Nephron progenitor cell (in vitro differentiated cells): ENCODE measurements around the gene ONECUT2.
A peak's percentile ranks its signal among the peaks of the same experiment; 100 is the strongest.
"Not testable (repeated sequence)": the region's sequence is repeated elsewhere in the genome, so short reads cannot be mapped to it uniquely, and the experiment has no call there.

Source experiments
- DNase-seq: peaks from one replicate; pipeline ENCODE4 v3.0.0; 2021
- H3K27ac Mint-ChIP-seq: 2 replicates; pipeline ENCODE4 v1.8.0; 2021; ENCODE audit warnings: mild to moderate bottlenecking, moderate library complexity, mixed read lengths
- H3K27me3 Mint-ChIP-seq: 2 replicates; pipeline ENCODE4 v1.8.0; 2021; ENCODE audit warnings: mild to moderate bottlenecking, low read depth, mixed read lengths; ENCODE audit not compliant: poor library complexity
- H3K36me3 Mint-ChIP-seq: 2 replicates; pipeline ENCODE4 v1.8.0; 2021; ENCODE audit warnings: low read depth, mixed read lengths
- H3K4me1 Mint-ChIP-seq: 2 replicates; pipeline ENCODE4 v1.8.0; 2021; ENCODE audit warnings: mixed read lengths
- H3K4me3 Mint-ChIP-seq: 2 replicates; pipeline ENCODE4 v1.8.0; 2021; ENCODE audit warnings: mild to moderate bottlenecking, moderate library complexity, mixed read lengths
- H3K9me3 Mint-ChIP-seq: 2 replicates; pipeline ENCODE4 v1.8.0; 2021; ENCODE audit warnings: mild to moderate bottlenecking, moderate library complexity, mixed read lengths
- CTCF ChIP-seq: fragments of 200-600 bp; sonication (generic); IDR thresholded peaks from 2 replicates; pipeline ENCODE4 v1.5.0; 2021; ENCODE audit warnings: antibody characterized with exemption

ONECUT2 gene

GRCh38 chr18:57518533-57518932, 83.4 kb downstream of the ONECUT2 start:
- H3K27ac Mint-ChIP-seq = no peak overlapping the region
- no peak for TF ChIP-seq CTCF
- no peak overlapping the region for H3K4me3 Mint-ChIP-seq
- peaks cover 3% of the 10 kb centered on the region for H3K9me3 Mint-ChIP-seq
- no peaks in the 10 kb centered on the region for H3K4me1 Mint-ChIP-seq
- DNase-seq = no peak
- no peaks in the 10 kb centered on the region for H3K36me3 Mint-ChIP-seq
- H3K27me3 Mint-ChIP-seq = peaks cover 25% of the 10 kb centered on the region

GRCh38 chr18:57519668-57520424, 84.7 kb downstream of the ONECUT2 start:
- H3K9me3 Mint-ChIP-seq = peaks cover 14% of the 10 kb centered on the region
- no peak overlapping the region for H3K4me3 Mint-ChIP-seq
- no peak for DNase-seq
- peak overlapping the region; percentile 86 for H3K27ac Mint-ChIP-seq
- H3K4me1 Mint-ChIP-seq = no peaks in the 10 kb centered on the region
- TF ChIP-seq CTCF = no peak
- peaks cover 32% of the 10 kb centered on the region for H3K27me3 Mint-ChIP-seq
- peaks cover 8% of the 10 kb centered on the region for H3K36me3 Mint-ChIP-seq

- not testable (repeated sequence) for H3K27ac Mint-ChIP-seq, H3K4me1 Mint-ChIP-seq, DNase-seq, H3K4me3 Mint-ChIP-seq
- Mint-ChIP-seq H3K36me3 (peaks cover 13% of the 10 kb centered on the region), H3K27me3 (peaks cover 33% of the 10 kb centered on the region), H3K9me3 (peaks cover 23% of the 10 kb centered on the region)
Measured at GRCh38 chr18:57522348-57522747, 87.2 kb downstream of the ONECUT2 start.

- no peak for TF ChIP-seq CTCF
- Mint-ChIP-seq H3K27ac (no peak overlapping the region), H3K4me1 (peaks cover 10% of the 10 kb centered on the region), H3K36me3 (peaks cover 13% of the 10 kb centered on the region), H3K9me3 (peaks cover 23% of the 10 kb centered on the region), H3K27me3 (peaks cover 37% of the 10 kb centered on the region), H3K4me3 (no peak overlapping the region)
- DNase-seq = no peak
Measured at GRCh38 chr18:57523171-57523956, 88.2 kb downstream of the ONECUT2 start.

- no peak for TF ChIP-seq CTCF
- Mint-ChIP-seq H3K4me1 (peaks cover 30% of the 10 kb centered on the region), H3K9me3 (peaks cover 23% of the 10 kb centered on the region), H3K27ac (no peak overlapping the region), H3K36me3 (peaks cover 13% of the 10 kb centered on the region), H3K27me3 (peaks cover 63% of the 10 kb centered on the region), H3K4me3 (peak overlapping the region; percentile 32)
- DNase-seq = no peak
Measured at GRCh38 chr18:57527556-57528229, 92.5 kb downstream of the ONECUT2 start.

- Mint-ChIP-seq H3K4me3 (no peak overlapping the region), H3K9me3 (peaks cover 16% of the 10 kb centered on the region), H3K27me3 (peaks cover 59% of the 10 kb centered on the region), H3K4me1 (peaks cover 45% of the 10 kb centered on the region), H3K27ac (peak overlapping the region; percentile 85), H3K36me3 (peaks cover 11% of the 10 kb centered on the region)
- DNase-seq = no peak
- TF ChIP-seq CTCF = no peak
Measured at GRCh38 chr18:57529151-57529550, 94.0 kb downstream of the ONECUT2 start.
